ENCODE results near the gene PTPRG.

- no peak for TF ChIP-seq EZH2 (IDR thresholded peaks at IDR 0.05; ENCODE audit: low read length, unreplicated experiment)
- no peak for TF ChIP-seq CTCF (conservative IDR thresholded peaks at IDR 0.05; ENCODE audit: low read depth, low read length)
Measured at GRCh38 chr3:62159709-62160092, 598.3 kb downstream of the PTPRG start.

All from PC-3 (cell line).